Measurements from ENCODE around the gene MALAT1. TPM values are rescaled to one million over a fixed set of nuclear protein-coding genes. Genes with fewer than 3 reads are reported as not detected.

Gene MALAT1
- total and polyA plus RNA-seq, 2 of the 13 experiments (the other 11 are each of a cell fraction or from before 2014, with no cell fraction given), result 143 to 1,237 TPM

GRCh38 chr11:65486570-65487466 is 12.0 kb upstream of the MALAT1 start:
- intact Hi-C loops (cut with micrococcal nuclease; ENCODE audit: unreplicated experiment), result loop anchor here (1.0 kb wide), 1 partner anchor 10 kb away; no protein-coding TSS in a partner anchor
- no peak for DNase-seq (ENCODE audit: low spot score)
- H3K4me1 ChIP-seq (ENCODE audit: insufficient read depth, low read length), result peaks cover 83% of the 10 kb centered on the region
- ChIA-PET CTCF (ENCODE audit: low intra/inter-chr PET ratio, low total read pairs) (interaction anchor here (1.6 kb wide), 1 partner anchor 12 kb away, joined by 3 read pairs; the partner anchor contains the start of gene MALAT1), POLR2A (interaction anchor here (1.3 to 27.3 kb wide), 6 partner anchors 13 to 69 kb away, joined by 4 to 1590 read pairs (median 152); partner anchors contain the start of genes MALAT1 and NEAT1)
- H3K9me3 ChIP-seq (ENCODE audit: low read length), result no peaks in the 10 kb centered on the region
- no peak overlapping the region; a peak in 1 of 6 replicates for H3K4me3 ChIP-seq (replicated peaks in 1 of 3; ENCODE audit: insufficient read depth in 1 of 3, low read depth in 2 of 3, low read length in 3 of 3)
- no peak for ATAC-seq
- no peak overlapping the region for H2AFZ ChIP-seq (ENCODE audit: low read length)
- BruUV-seq (replicated peaks), result no TSS peak
- no peaks in the 10 kb centered on the region for H4K20me1 ChIP-seq (ENCODE audit: insufficient read depth, low read length)
- H3K36me3 ChIP-seq (replicated peaks in 1 of 2; ENCODE audit: control insufficient read depth in 1 of 2, insufficient read depth in 2 of 2, low read length in 2 of 2), result no peaks in the 10 kb centered on the region
- peak overlapping the region; percentile 88 for H3K27ac ChIP-seq (ENCODE audit: extremely low read length, insufficient read depth, low read length)
- H3K27me3 ChIP-seq (ENCODE audit: control insufficient read depth in 1 of 2, insufficient read depth in 2 of 2, low read length in 2 of 2), result no peaks in the 10 kb centered on the region
- in situ Hi-C loops (cut with HindIII; ENCODE audit: extremely low pct_ligation_motif_present, low pct_unique_long_range_greater_than_20kb), result no loop called here
- peak overlapping the region; percentile 73 for H3K4me2 ChIP-seq (ENCODE audit: low read depth, low read length)
- H3K9ac ChIP-seq (ENCODE audit: insufficient read depth, low read depth, low read length), result peak overlapping the region; percentile 34
- WGBS (ENCODE audit: low lambda C conversion rate), result 41% methylated on average over 9 of the region's 10 CpGs
- no peak for FAIRE-seq
- no peaks in the 10 kb centered on the region for H3K79me2 ChIP-seq (ENCODE audit: insufficient read depth, low read length)
- TF ChIP-seq FOXA1 (IDR thresholded peaks at IDR 0.05), result no peak
- TF ChIP-seq FOXA1 (CRISPR knock-in tag; IDR thresholded peaks at IDR 0.05), result peak; percentile 29; the same call in 1 of the 2 replicates
- TF ChIP-seq CCDC6 (CRISPR knock-in tag; IDR thresholded peaks at IDR 0.05), result no peak
- 0 out of 2 replicates have a peak, but pooled peaks have one; percentile 17 for TF ChIP-seq HES4 (CRISPR knock-in tag; IDR thresholded peaks at IDR 0.05; ENCODE audit: borderline replicate concordance)
- TF ChIP-seq HOXA5 (CRISPR knock-in tag; IDR thresholded peaks at IDR 0.05), result no peak
- no peak for TF ChIP-seq MATR3 (CRISPR knock-in tag; IDR thresholded peaks at IDR 0.05)
- TF ChIP-seq CBX5 (CRISPR knock-in tag; IDR thresholded peaks at IDR 0.05; ENCODE audit: borderline replicate concordance), result no peak
- TF ChIP-seq, protein P1, sequence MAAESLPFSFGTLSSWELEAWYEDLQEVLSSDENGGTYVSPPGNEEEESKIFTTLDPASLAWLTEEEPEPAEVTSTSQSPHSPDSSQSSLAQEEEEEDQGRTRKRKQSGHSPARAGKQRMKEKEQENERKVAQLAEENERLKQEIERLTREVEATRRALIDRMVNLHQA (CRISPR knock-in tag; IDR thresholded peaks at IDR 0.05), result no peak
- 0 out of 2 replicates have a peak, but pooled peaks have one; percentile 2 for TF ChIP-seq SAFB2 (CRISPR knock-in tag; IDR thresholded peaks at IDR 0.05; ENCODE audit: borderline replicate concordance, low read depth)
- TF ChIP-seq, protein P2, sequence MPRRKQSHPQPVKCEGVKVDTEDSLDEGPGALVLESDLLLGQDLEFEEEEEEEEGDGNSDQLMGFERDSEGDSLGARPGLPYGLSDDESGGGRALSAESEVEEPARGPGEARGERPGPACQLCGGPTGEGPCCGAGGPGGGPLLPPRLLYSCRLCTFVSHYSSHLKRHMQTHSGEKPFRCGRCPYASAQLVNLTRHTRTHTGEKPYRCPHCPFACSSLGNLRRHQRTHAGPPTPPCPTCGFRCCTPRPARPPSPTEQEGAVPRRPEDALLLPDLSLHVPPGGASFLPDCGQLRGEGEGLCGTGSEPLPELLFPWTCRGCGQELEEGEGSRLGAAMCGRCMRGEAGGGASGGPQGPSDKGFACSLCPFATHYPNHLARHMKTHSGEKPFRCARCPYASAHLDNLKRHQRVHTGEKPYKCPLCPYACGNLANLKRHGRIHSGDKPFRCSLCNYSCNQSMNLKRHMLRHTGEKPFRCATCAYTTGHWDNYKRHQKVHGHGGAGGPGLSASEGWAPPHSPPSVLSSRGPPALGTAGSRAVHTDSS (CRISPR knock-in tag; conservative IDR thresholded peaks at IDR 0.05), result no peak
- TF ChIP-seq KLF12 (CRISPR knock-in tag; IDR thresholded peaks at IDR 0.05; ENCODE audit: borderline replicate concordance), result no peak
- no peak for TF ChIP-seq CCAR2 (optimal IDR thresholded peaks at IDR 0.05; ENCODE audit: low read depth, low read length)
- peak; percentile 66; the same call in 1 of the 2 replicates for TF ChIP-seq RCOR2 (CRISPR knock-in tag; IDR thresholded peaks at IDR 0.05)
- TF ChIP-seq ZNF468 (CRISPR knock-in tag; IDR thresholded peaks at IDR 0.05), result no peak
- no peak for TF ChIP-seq GTF3A (CRISPR knock-in tag; conservative IDR thresholded peaks at IDR 0.05)
- no peak for TF ChIP-seq ZNF800 (CRISPR knock-in tag; IDR thresholded peaks at IDR 0.05)
- TF ChIP-seq SRY (CRISPR knock-in tag; IDR thresholded peaks at IDR 0.05), result no peak
- no peak for TF ChIP-seq NR2F1 (CRISPR knock-in tag; IDR thresholded peaks at IDR 0.05)
- TF ChIP-seq BORCS8-MEF2B (CRISPR knock-in tag; IDR thresholded peaks at IDR 0.05), result no peak
- no peak for TF ChIP-seq RELA (CRISPR knock-in tag; IDR thresholded peaks at IDR 0.05)

Data from HepG2 (cell line).